Gastroesophageal sphincter (tissue), 4 donors: ENCODE measurements around the gene KRTAP3-2. TPM values are rescaled to one million over a fixed set of nuclear protein-coding genes. Genes with fewer than 3 reads are reported as not detected.

Source experiments
- ATAC-seq: fragments of 150-250 bp; one replicate; pipeline ENCODE4 v1.9.1; 2016; ENCODE audit warnings: mild to moderate bottlenecking, moderate library complexity
- H3K27ac ChIP-seq, 4 donors: fragments of 200-600 bp; sonication (generic) in 3 of 4; 1 replicate in 3 of 4; 2 replicates in 1 of 4; pipeline ENCODE4 v1.5.1; 2016 to 2019
- H3K27me3 ChIP-seq: fragments of 200-600 bp; sonication (generic); one replicate; pipeline ENCODE4 v1.5.1; 2019
- H3K36me3 ChIP-seq, 2 donors: fragments of 200-600 bp; sonication (generic); one replicate each; pipeline ENCODE4 v1.5.1; 2019; ENCODE audit warnings: control low read depth in 1 of 2
- H3K4me1 ChIP-seq, 3 donors: fragments of 200-600 bp; sonication (generic); 1 replicate in 2 of 3; 2 replicates in 1 of 3; pipeline ENCODE4 v1.5.1; 2016 to 2019; ENCODE audit warnings: control low read depth in 2 of 3
- H3K4me3 ChIP-seq, 2 donors: fragments of 200-600 bp; sonication (generic); one replicate each; pipeline ENCODE4 v1.5.1; 2019; ENCODE audit warnings: mild to moderate bottlenecking in 1 of 2, moderate library complexity in 1 of 2
- H3K9me3 ChIP-seq, 3 donors: fragments of 200-600 bp; sonication (generic); one replicate each; pipeline ENCODE4 v1.5.1; 2017 to 2019; ENCODE audit warnings: control low read depth in 2 of 3
- CTCF ChIP-seq, 4 experiments: fragments of 200-600 bp in 2 of 4; fragments of 450-650 bp in 2 of 4; sonication (generic) in 1 of 4; IDR thresholded peaks; one replicate each; pipeline ENCODE4 v1.5.1; 2017 to 2019; ENCODE audit warnings: antibody characterized with exemption in 4 of 4, mild to moderate bottlenecking in 2 of 4, moderate library complexity in 2 of 4
- EP300 ChIP-seq: sonication (generic); formaldehyde crosslinking; IDR thresholded peaks from one replicate; pipeline ENCODE4 v1.6.1; 2017; ENCODE audit warnings: antibody characterized with exemption, mild to moderate bottlenecking
- POLR2A ChIP-seq, 2 donors: fragments of 450-650 bp; IDR thresholded peaks; one replicate each; pipeline ENCODE4 v1.6.1; 2017; ENCODE audit warnings: antibody characterized with exemption in 2 of 2, mild to moderate bottlenecking in 2 of 2, moderate library complexity in 1 of 2
- POLR2AphosphoS5 ChIP-seq: sonication (generic); formaldehyde crosslinking; IDR thresholded peaks from one replicate; pipeline ENCODE4 v1.6.1; 2017; ENCODE audit warnings: antibody characterized with exemption
- WGBS, 2 donors: methylation state at CpG; one replicate each; pipeline ENCODE4 v1.1.5; 2018; ENCODE audit warnings: low coverage in 1 of 2; 5-methylcytosine and 5-hydroxymethylcytosine counted together
- total RNA-seq, 4 donors: library from RNA; depleted of rRNA; stranded (reverse); fragments of >200 nt; gene quantifications; one replicate each; pipeline ENCODE4 v1.1.0, GENCODE V29; 2016

KRTAP3-2 gene
- total RNA-seq, 4 donors from 2014 or later, result not detected

GRCh38 chr17:40992666-40993065 is 7.0 kb downstream of the KRTAP3-2 start:
- no peak for TF ChIP-seq POLR2AphosphoS5
- no peak for TF ChIP-seq CTCF (IDR thresholded peaks at IDR 0.05)
- 80 to 93% methylated on average over 3 of the region's 3 CpGs for WGBS, 2 donors
- no peak for ATAC-seq

DNA sequence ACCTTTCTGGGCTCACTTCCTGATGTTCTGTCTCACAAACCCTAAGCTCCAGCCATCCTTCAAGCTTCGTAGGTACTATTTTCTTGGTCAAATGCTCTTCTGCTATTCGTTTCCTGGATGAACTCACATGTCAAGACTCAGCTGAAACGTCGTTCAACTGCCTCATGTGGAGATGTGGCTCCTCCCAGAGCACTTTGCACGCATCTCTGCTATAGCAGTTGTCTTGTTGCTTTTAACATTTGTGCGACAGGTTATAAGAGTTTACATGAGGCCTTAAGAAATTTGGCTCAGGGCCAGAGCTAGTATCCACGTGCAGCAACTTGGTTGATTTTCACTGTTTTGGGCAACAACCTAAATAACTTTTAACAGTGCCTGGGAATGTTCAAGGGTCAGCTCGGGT is 12.8 kb downstream of the KRTAP3-2 start:
- H3K27ac ChIP-seq, result no peak overlapping the region
- H3K27me3 ChIP-seq, result peaks cover 23% of the 10 kb centered on the region
- no peak overlapping the region for H3K4me3 ChIP-seq
- no peak for ATAC-seq
- TF ChIP-seq POLR2AphosphoS5 (no peak), EP300 (no peak), POLR2A (IDR thresholded peaks at IDR 0.05) (no peak), CTCF (IDR thresholded peaks at IDR 0.05) (no peak)
- H3K9me3 ChIP-seq, result no peaks in the 10 kb centered on the region
- 42 to 73% methylated on average over 4 to 8 of the region's 8 CpGs for WGBS, 2 donors
- no peaks in the 10 kb centered on the region for H3K36me3 ChIP-seq
- H3K4me1 ChIP-seq, result no peaks in the 10 kb centered on the region

More at GRCh38 chr17:40992666-40993065, 7.0 kb downstream of the KRTAP3-2 start:
- no peak overlapping the region for H3K27ac ChIP-seq
- H3K27me3 ChIP-seq, result peaks cover 39% of the 10 kb centered on the region
- H3K4me3 ChIP-seq, result no peak overlapping the region
- H3K4me1 ChIP-seq, result no peaks in the 10 kb centered on the region
- no peaks in the 10 kb centered on the region for H3K9me3 ChIP-seq
- no peaks in the 10 kb centered on the region for H3K36me3 ChIP-seq

- WGBS, 2 donors, result 53 to 70% methylated on average over 3 of the region's 3 CpGs
- H3K4me1 ChIP-seq, result peaks cover 0 to 8% (median 0%) of the 10 kb centered on the region in 3 donors
- ATAC-seq, result no peak
- TF ChIP-seq POLR2AphosphoS5 (no peak), EP300 (no peak), CTCF (IDR thresholded peaks at IDR 0.05) (no peak)
- peaks cover 18% of the 10 kb centered on the region for H3K27me3 ChIP-seq
- H3K36me3 ChIP-seq, result no peaks in the 10 kb centered on the region
- H3K27ac ChIP-seq, result no peak within 1 kb of the TSS
- no peak within 1 kb of the TSS for H3K4me3 ChIP-seq
- no peaks in the 10 kb centered on the region for H3K9me3 ChIP-seq
Measured at GRCh38 chr17:40984226-40984625, 15.5 kb downstream of the KRTAP3-2 start, which contains the start of gene KRT40. KRT40 (minus strand) TSS chr17:40984326; CDS start chr17:40984273, 53 bp downstream.

- Histone ChIP-seq H3K4me3 (no peak overlapping the region), H3K4me1 (peaks cover 0 to 8% (median 0%) of the 10 kb centered on the region in 3 donors), H3K27ac (no peak overlapping the region), H3K9me3 (no peaks in the 10 kb centered on the region), H3K27me3 (peaks cover 22% of the 10 kb centered on the region), H3K36me3 (no peaks in the 10 kb centered on the region)
- ATAC-seq, result no peak
- TF ChIP-seq CTCF (IDR thresholded peaks at IDR 0.05) (no peak), EP300 (no peak), POLR2A (IDR thresholded peaks at IDR 0.05) (no peak), POLR2AphosphoS5 (no peak)
- 48 to 94% methylated on average over 2 to 5 of the region's 5 CpGs for WGBS, 2 donors
Measured at GRCh38 chr17:40981115-40981514, 18.6 kb downstream of the KRTAP3-2 start.

- Histone ChIP-seq H3K36me3 (no peaks in the 10 kb centered on the region), H3K4me1 (peaks cover 0 to 8% (median 0%) of the 10 kb centered on the region in 3 donors), H3K27ac (no peak overlapping the region), H3K9me3 (no peaks in the 10 kb centered on the region), H3K27me3 (peaks cover 26% of the 10 kb centered on the region), H3K4me3 (no peak overlapping the region)
- WGBS, 2 donors, result 4% methylated on average over 5 to 7 of the region's 8 CpGs
- ATAC-seq, result no peak
- TF ChIP-seq POLR2AphosphoS5 (no peak), POLR2A (IDR thresholded peaks at IDR 0.05) (no peak), EP300 (no peak), CTCF (IDR thresholded peaks at IDR 0.05) (no peak)
Measured at GRCh38 chr17:40980596-40980995, 19.1 kb downstream of the KRTAP3-2 start.
